Measurements from ENCODE around the gene LRMDA. TPM values are rescaled to one million over a fixed set of nuclear protein-coding genes. Genes with fewer than 3 reads are reported as not detected.

LRMDA gene
- total and polyA plus RNA-seq, 2 of the 8 experiments (the other 6 are each of a cell fraction or from before 2014, with no cell fraction given), result 0.86 to 2.8 TPM

- H2BK5ac ChIP-seq (ENCODE audit: low read depth, low read length), result no peak overlapping the region
- no peak overlapping the region for H4K8ac ChIP-seq (ENCODE audit: extremely low read depth, insufficient read depth, low read length)
- WGBS, 2 experiments (ENCODE audit: extremely low coverage in 1 of 2, insufficient coverage in 1 of 2, insufficient read length in 1 of 2, insufficient replicate concordance in 2 of 2, low coverage in 1 of 2, low lambda C conversion rate in 2 of 2, missing lambda C conversion rate in 1 of 2), result 83% methylated on average over 5 of the region's 5 CpGs; no CpG with 5 or more reads in 1 of the 2 experiments
- H2AFZ ChIP-seq (ENCODE audit: low read length), result no peak overlapping the region
- POLR2A ChIA-PET (ENCODE audit: partially characterized antibody), result no interaction called here
- DNase-seq (ENCODE audit: low read depth in 1 of 2, low spot score in 2 of 2) (no peak), FAIRE-seq (no peak)
- no peak overlapping the region for H2BK12ac ChIP-seq (ENCODE audit: low read depth, low read length)
- no peak overlapping the region for H3K23ac ChIP-seq (ENCODE audit: insufficient read length)
- no peak overlapping the region for H3K4me3 ChIP-seq (ENCODE audit: extremely low read depth in 1 of 4, insufficient read depth in 2 of 4, low read depth in 3 of 4, low read length in 4 of 4)
- H3K4me1 ChIP-seq (replicated peaks in 1 of 4; ENCODE audit: control insufficient read depth in 3 of 4, insufficient read depth in 4 of 4, low read length in 3 of 4), result no peaks in the 10 kb centered on the region
- H3K4me2 ChIP-seq (ENCODE audit: insufficient read depth in 1 of 2, low read depth in 2 of 2, low read length in 2 of 2), result no peak overlapping the region
- no peak overlapping the region for H3K27ac ChIP-seq (ENCODE audit: low read depth, low read length)
- H3K56ac ChIP-seq (replicated peaks; ENCODE audit: insufficient read length, low read depth, low read length), result no peak overlapping the region
- H3K9ac ChIP-seq (replicated peaks in 1 of 4; ENCODE audit: extremely low read depth in 1 of 4, low read depth in 3 of 4, low read length in 3 of 4), result no peak overlapping the region
- no peaks in the 10 kb centered on the region for H4K20me1 ChIP-seq (replicated peaks in 1 of 2; ENCODE audit: control insufficient read depth in 1 of 2, insufficient read depth in 2 of 2, low read length in 2 of 2)
- no peak overlapping the region for H3K14ac ChIP-seq (ENCODE audit: insufficient read length)
- no peaks in the 10 kb centered on the region for H3K79me2 ChIP-seq (ENCODE audit: control insufficient read depth in 1 of 2, insufficient read depth in 2 of 2, low read length in 2 of 2)
- H3K18ac ChIP-seq (ENCODE audit: extremely low read depth, low read length), result no peak overlapping the region
- no peak overlapping the region for H2BK120ac ChIP-seq (replicated peaks; ENCODE audit: low read depth, low read length)
- CTCF ChIA-PET (ENCODE audit: partially characterized antibody), result interaction anchor here (1.0 to 1.7 kb wide), 2 partner anchors 9 to 12 kb away, joined by 3 to 5 read pairs; no protein-coding TSS in a partner anchor
- no peak overlapping the region for H2AK5ac ChIP-seq (ENCODE audit: low read depth, low read length)
- TF ChIP-seq TEAD4 (IDR thresholded peaks at IDR 0.05; ENCODE audit: low read depth, low read length) (no peak), KDM4A (IDR thresholded peaks at IDR 0.05; ENCODE audit: low read depth, low read length, severe bottlenecking) (no peak), NANOG (IDR thresholded peaks at IDR 0.05; ENCODE audit: insufficient read depth, low read depth, low read length, poor library complexity, severe bottlenecking) (no peak), HDAC6 (IDR thresholded peaks at IDR 0.05; ENCODE audit: low read depth, low read length) (no peak), TCF12 (IDR thresholded peaks at IDR 0.05; ENCODE audit: low read depth, low read length) (no peak), KDM1A (IDR thresholded peaks at IDR 0.05; ENCODE audit: borderline replicate concordance, low read length) (no peak), SIN3A (conservative IDR thresholded peaks at IDR 0.05 in 1 of 2, IDR thresholded peaks at IDR 0.05 in 1 of 2; ENCODE audit: low read depth in 1 of 2, low read length in 2 of 2) (no peak), MAFK (IDR thresholded peaks at IDR 0.05; ENCODE audit: low read depth, low read length) (no peak)
- no peak overlapping the region for H3K4ac ChIP-seq (replicated peaks; ENCODE audit: insufficient read length, low read depth, low read length)
- H4K5ac ChIP-seq (ENCODE audit: insufficient read length, low read depth, low read length), result no peak overlapping the region
- H3K36me3 ChIP-seq (ENCODE audit: control insufficient read depth in 2 of 4, insufficient read depth in 4 of 4, low read length in 3 of 4), result no peaks in the 10 kb centered on the region
- no peaks in the 10 kb centered on the region for H3K27me3 ChIP-seq (replicated peaks in 1 of 4; ENCODE audit: control insufficient read depth in 3 of 4, extremely low read depth in 1 of 4, insufficient read depth in 3 of 4, low read length in 3 of 4)
- no peaks in the 10 kb centered on the region for H3K79me1 ChIP-seq (ENCODE audit: low read depth, low read length)
- no peak overlapping the region for H2BK15ac ChIP-seq (ENCODE audit: low read length)
- H2BK20ac ChIP-seq (ENCODE audit: low read length), result no peak overlapping the region
- H3K23me2 ChIP-seq (ENCODE audit: low read depth, low read length), result no peaks in the 10 kb centered on the region
- H3K9me3 ChIP-seq (ENCODE audit: insufficient read depth in 2 of 2, low read depth in 1 of 2, low read length in 1 of 2), result no peaks in the 10 kb centered on the region
- no peak overlapping the region for H4K91ac ChIP-seq (replicated peaks; ENCODE audit: insufficient read length, low read length)
These were observed 504.4 kb downstream of the LRMDA start for GRCh38 chr10:75935650-75936400.
